K562 (cell line): ENCODE measurements around the gene HAUS1. TPM values are rescaled to one million over a fixed set of nuclear protein-coding genes. Genes with fewer than 3 reads are reported as not detected.

ENCODE experiments used
- ARID1B ChIP-seq: fragments of 450-650 bp; IDR thresholded peaks from 2 replicates; pipeline ENCODE4 v1.6.1; 2016; ENCODE audit warnings: antibody characterized with exemption, mild to moderate bottlenecking, inconsistent platforms
- BRF1 ChIP-seq: IDR thresholded peaks from 3 replicates; pipeline ENCODE4 v1.6.1; 2011; ENCODE audit warnings: borderline replicate concordance, mild to moderate bottlenecking; ENCODE audit not compliant: insufficient read length; ENCODE audit errors: extremely low read depth
- CBX3 ChIP-seq, 2 experiments: IDR thresholded peaks; 1 replicate in 1 of 2; 2 replicates in 1 of 2; pipeline ENCODE4 v1.6.1; 2012; ENCODE audit warnings: inconsistent platforms in 2 of 2, low read length in 2 of 2, borderline replicate concordance in 1 of 2, control low read depth in 1 of 2
- CCNT2 ChIP-seq: IDR thresholded peaks from 2 replicates; pipeline ENCODE4 v1.6.1; 2011; ENCODE audit warnings: borderline replicate concordance, low read depth, mild to moderate bottlenecking, moderate library complexity, mixed read lengths, low read length; ENCODE audit not compliant: insufficient read length; ENCODE audit errors: extremely low read depth
- CXXC5 ChIP-seq: fragments of 250-450 bp; sonication (Bioruptor Pico); IDR thresholded peaks from 2 replicates; pipeline ENCODE4 v1.8.0; 2022; ENCODE audit warnings: inconsistent platforms, mild to moderate bottlenecking, moderate library complexity
- DACH1 ChIP-seq: fragments of 450-650 bp; IDR thresholded peaks from 2 replicates; pipeline ENCODE4 v1.6.1; 2018; ENCODE audit not compliant: partially characterized antibody
- ELF4 ChIP-seq: fragments of 450-650 bp; formaldehyde crosslinking; IDR thresholded peaks from 2 replicates; pipeline ENCODE4 v1.4.0; 2022; ENCODE audit warnings: missing genetic modification characterization
- GATAD2B ChIP-seq: fragments of 450-650 bp; IDR thresholded peaks from 2 replicates; pipeline ENCODE4 v1.6.1; 2017; ENCODE audit warnings: mild to moderate bottlenecking, borderline replicate concordance
- HDAC3 ChIP-seq: fragments of 450-650 bp; IDR thresholded peaks from 2 replicates; pipeline ENCODE4 v1.6.1; 2018; ENCODE audit warnings: borderline replicate concordance, mild to moderate bottlenecking, moderate library complexity; ENCODE audit not compliant: partially characterized antibody
- KLF16 ChIP-seq: IDR thresholded peaks from 2 replicates; pipeline ENCODE4 v1.6.1; 2016; ENCODE audit warnings: antibody characterized with exemption
- MTA2 ChIP-seq: fragments of 450-650 bp; IDR thresholded peaks from 2 replicates; pipeline ENCODE4 v1.6.1; 2016; ENCODE audit warnings: low read depth
- MYNN ChIP-seq, 2 experiments: sonication (generic); formaldehyde crosslinking in 1 of 2; IDR thresholded peaks; 2 replicates each; pipeline versions ENCODE4 v1.5.0 to v1.6.1; 2016 to 2020; ENCODE audit warnings: antibody characterized with exemption in 1 of 2, missing genetic modification reagents in 1 of 2
- PKNOX1 ChIP-seq: fragments of 450-650 bp; IDR thresholded peaks from 2 replicates; pipeline ENCODE4 v1.6.1; 2016
- POLR2AphosphoS5 ChIP-seq: IDR thresholded peaks from 2 replicates; pipeline ENCODE4 v1.6.1; 2011; ENCODE audit warnings: mild to moderate bottlenecking, low read depth, low read length, moderate library complexity; ENCODE audit not compliant: control insufficient read depth, insufficient read depth
- PTBP1 ChIP-seq: fragments of 200-400 bp; formaldehyde crosslinking; IDR thresholded peaks from 2 replicates; pipeline ENCODE4 v1.6.1; 2017; ENCODE audit warnings: low read depth, low read length
- RBFOX2 ChIP-seq: fragments of 200-400 bp; formaldehyde crosslinking; IDR thresholded peaks from 2 replicates; pipeline ENCODE4 v1.6.1; 2017; ENCODE audit warnings: low read depth, mild to moderate bottlenecking, low read length, moderate library complexity
- RNF2 ChIP-seq: sonication (generic); IDR thresholded peaks from 2 replicates; pipeline ENCODE4 v1.6.1; 2016
- SNIP1 ChIP-seq: fragments of 450-650 bp; IDR thresholded peaks from 2 replicates; pipeline ENCODE4 v1.7.1; 2017; ENCODE audit warnings: low read depth, mild to moderate bottlenecking
- SRF ChIP-seq, 2 experiments: fragments of 250-450, 450-650 bp in 1 of 2; sonication (Bioruptor Pico) in 1 of 2; sonication (generic) in 1 of 2; formaldehyde crosslinking; IDR thresholded peaks; 2 replicates each; pipeline versions ENCODE4 v1.5.0 to v1.5.1; 2020 to 2022; ENCODE audit warnings: mild to moderate bottlenecking in 1 of 2, missing genetic modification reagents in 1 of 2
- ZNF175 ChIP-seq: fragments of 200-800 bp; sonication (Bioruptor generic); IDR thresholded peaks from 2 replicates; pipeline ENCODE4 v1.6.1; 2016; ENCODE audit warnings: low read depth, mild to moderate bottlenecking, missing genetic modification characterization, missing compliant biosample characterization
- ZNF561 ChIP-seq: fragments of 450-650 bp; formaldehyde crosslinking; conservative IDR thresholded peaks from 2 replicates; pipeline ENCODE4 v1.4.0; 2020; ENCODE audit warnings: mild to moderate bottlenecking, moderate library complexity
- ZNF583 ChIP-seq: fragments of 250-450 bp; sonication (Bioruptor Pico); IDR thresholded peaks from 2 replicates; pipeline ENCODE4 v1.4.0; 2020
- ZNF592 ChIP-seq: fragments of 450-650 bp; IDR thresholded peaks from 2 replicates; pipeline ENCODE4 v1.6.1; 2017; ENCODE audit warnings: antibody characterized with exemption, mild to moderate bottlenecking
- polyA plus RNA-seq, 8 experiments: library from polyadenylated mRNA; depleted of rRNA in 4 of 8; stranded (reverse) in 5 of 8; unstranded in 3 of 8; fragments of >200 nt; fragmentation: Nextera tagmentation in 2 of 8; fragmentation: Illumina TruSeq in 1 of 8; extraction: Ambion mirVana in 2 of 8; extraction: Trizol in 1 of 8; gene quantifications; 2 replicates each; pipeline versions ENCODE4 v1.2.1 to v1.2.3, GENCODE V29; 2011 to 2014; ENCODE audit warnings: inconsistent platforms in 1 of 8, missing spikeins in 1 of 8
- total RNA-seq, 7 experiments: library from RNA; depleted of rRNA in 6 of 7; stranded (reverse); fragments of >200 nt in 6 of 7; fragmentation: Illumina TruSeq in 2 of 7; extraction: Trizol in 2 of 7; gene quantifications; 2 replicates each; pipeline versions ENCODE4 v1.2.1 to v1.2.3, GENCODE V29; 2011 to 2021; ENCODE audit warnings: low replicate concordance in 1 of 7

The HAUS1 gene
- total and polyA plus RNA-seq, 9 of the 15 experiments (the other 6 are each of a cell fraction or from before 2014, with no cell fraction given) = 45.6 to 135 (median 76.3) TPM

GRCh38 chr18:46060359-46060841, 43.8 kb upstream of the HAUS1 start (continued):
- TF ChIP-seq GATAD2B (no peak), PKNOX1 (peak; percentile 67; the same call in 1 of the 2 replicates), ZNF561 (CRISPR knock-in tag) (no peak), ZNF592 (peak; percentile 86; the same call in 1 of the 2 replicates), ZNF583 (CRISPR knock-in tag) (no peak), SRF (CRISPR knock-in tag; IDR thresholded peaks at IDR 0.05) (no peak), MYNN (IDR thresholded peaks at IDR 0.05) (0 out of 2 replicates have a peak, but pooled peaks have one; percentile 62), MYNN (CRISPR knock-in tag; IDR thresholded peaks at IDR 0.05) (no peak), HDAC3 (peak; percentile 48), MTA2 (peak; percentile 88), ELF4 (no peak), ZNF175 (CRISPR knock-in tag) (peak; percentile 22; the same call in 1 of the 2 replicates), DACH1 (no peak), PTBP1 (no peak), CBX3 (IDR thresholded peaks at IDR 0.05; ENCODE audit: borderline replicate concordance in 1 of 2, low read length in 2 of 2) (no peak), POLR2AphosphoS5 (peak; percentile 83), RNF2 (peak; percentile 43; the same call in 1 of the 2 replicates), KLF16 (peak; percentile 76), ARID1B (peak; percentile 95), RBFOX2 (0 out of 2 replicates have a peak, but pooled peaks have one; percentile 33), SNIP1 (no peak), BRF1 (no peak), CXXC5 (CRISPR knock-in tag) (0 out of 2 replicates have a peak, but pooled peaks have one; percentile 14), CCNT2 (peak; percentile 42)
